WTC11 (cell line): ENCODE results near the gene FOXP1. TPM values are rescaled to one million over a fixed set of nuclear protein-coding genes. Genes with fewer than 3 reads are reported as not detected.

Source experiments
- ATAC-seq: fragments of 200-7000 bp; cut with Tn5 transposase; 2 replicates; pipeline ENCODE4 v1.10.0; 2021; ENCODE audit warnings: mild to moderate bottlenecking, moderate library complexity
- CTCF ChIA-PET: fragments of 300-600 bp; sonication (Branson Sonifier 250); formaldehyde crosslinking; loops from one replicate; lab custom pipeline; 2021; ENCODE audit warnings: antibody characterized with exemption; lab: Charles Lee
- POLR2A ChIA-PET: fragments of 350-600 bp; sonication (Branson Sonifier 250); formaldehyde crosslinking; loops from one replicate; lab custom pipeline; 2021; ENCODE audit warnings: antibody characterized with exemption; lab: Charles Lee
- DNase-seq: peaks from one replicate; pipeline ENCODE4 v3.0.0; 2021; ENCODE audit warnings: low spot score
- H3K27ac Mint-ChIP-seq: 2 replicates; pipeline ENCODE4 v1.8.0; 2021; ENCODE audit warnings: mixed read lengths
- H3K27me3 Mint-ChIP-seq: 2 replicates; pipeline ENCODE4 v1.8.0; 2021; ENCODE audit warnings: low read depth, mild to moderate bottlenecking, moderate library complexity, mixed read lengths
- H3K36me3 Mint-ChIP-seq: 2 replicates; pipeline ENCODE4 v1.8.0; 2021; ENCODE audit warnings: mixed read lengths
- H3K4me1 Mint-ChIP-seq: 2 replicates; pipeline ENCODE4 v1.8.0; 2022; ENCODE audit warnings: mixed read lengths
- H3K4me3 Mint-ChIP-seq: 2 replicates; pipeline ENCODE4 v1.8.0; 2021; ENCODE audit warnings: mild to moderate bottlenecking, moderate library complexity, mixed read lengths
- H3K9me3 Mint-ChIP-seq: 2 replicates; pipeline ENCODE4 v1.8.0; 2021; ENCODE audit warnings: mixed read lengths
- AFF4 ChIP-seq: sonication (generic); formaldehyde crosslinking; IDR thresholded peaks from 2 replicates; pipeline ENCODE4 v1.8.1; 2023; ENCODE audit warnings: mild to moderate bottlenecking, missing genetic modification reagents, borderline replicate concordance
- ATF1 ChIP-seq: sonication (generic); formaldehyde crosslinking; IDR thresholded peaks from 2 replicates; pipeline ENCODE4 v1.8.1; 2023; ENCODE audit warnings: mild to moderate bottlenecking, moderate library complexity, missing genetic modification reagents
- ATF2 ChIP-seq: sonication (generic); formaldehyde crosslinking; IDR thresholded peaks from 2 replicates; pipeline ENCODE4 v1.8.1; 2022; ENCODE audit warnings: low read depth, missing genetic modification reagents, borderline replicate concordance
- FOXP4 ChIP-seq: sonication (generic); formaldehyde crosslinking; IDR thresholded peaks from 2 replicates; pipeline ENCODE4 v1.8.0; 2022; ENCODE audit warnings: mild to moderate bottlenecking, missing genetic modification reagents
- MLX ChIP-seq: sonication (generic); formaldehyde crosslinking; IDR thresholded peaks from 2 replicates; pipeline ENCODE4 v1.8.1; 2023; ENCODE audit warnings: mild to moderate bottlenecking, missing genetic modification reagents, moderate library complexity
- NFATC4 ChIP-seq: fragments of 250-450 bp; sonication (Bioruptor Pico); IDR thresholded peaks from 2 replicates; pipeline ENCODE4 v1.9.0; 2021; ENCODE audit warnings: mild to moderate bottlenecking
- PRRX2 ChIP-seq: fragments of 250-450 bp; sonication (Bioruptor Pico); IDR thresholded peaks from 2 replicates; pipeline ENCODE4 v1.8.0; 2021; ENCODE audit warnings: mild to moderate bottlenecking
- SMAD3 ChIP-seq: sonication (generic); formaldehyde crosslinking; IDR thresholded peaks from 2 replicates; pipeline ENCODE4 v1.8.0; 2022; ENCODE audit warnings: missing genetic modification reagents, mild to moderate bottlenecking, borderline replicate concordance
- TEAD1 ChIP-seq: sonication (generic); formaldehyde crosslinking; IDR thresholded peaks from 2 replicates; pipeline ENCODE4 v1.8.0; 2022; ENCODE audit warnings: mild to moderate bottlenecking, missing genetic modification reagents
- TEAD4 ChIP-seq: sonication (generic); formaldehyde crosslinking; IDR thresholded peaks from 2 replicates; pipeline ENCODE4 v1.8.0; 2022; ENCODE audit warnings: mild to moderate bottlenecking, missing genetic modification reagents
- TP53 ChIP-seq: sonication (generic); formaldehyde crosslinking; IDR thresholded peaks from 2 replicates; pipeline ENCODE4 v1.8.1; 2023; ENCODE audit warnings: mild to moderate bottlenecking, missing genetic modification reagents
- ZBTB43 ChIP-seq: sonication (generic); formaldehyde crosslinking; IDR thresholded peaks from 2 replicates; pipeline ENCODE4 v1.8.1; 2023; ENCODE audit warnings: mild to moderate bottlenecking, missing genetic modification reagents
- ZMAT4 ChIP-seq: fragments of 250-450 bp; sonication (Bioruptor Pico); IDR thresholded peaks from 2 replicates; pipeline ENCODE4 v1.9.0; 2021; ENCODE audit warnings: mild to moderate bottlenecking
- ZNF219 ChIP-seq: sonication (generic); formaldehyde crosslinking; IDR thresholded peaks from 2 replicates; pipeline ENCODE4 v1.8.0; 2023; ENCODE audit warnings: missing genetic modification reagents, mild to moderate bottlenecking, borderline replicate concordance
- ZNF232 ChIP-seq: sonication (generic); formaldehyde crosslinking; IDR thresholded peaks from 2 replicates; pipeline ENCODE4 v1.8.0; 2022; ENCODE audit warnings: mild to moderate bottlenecking, missing genetic modification reagents
- ZNF263 ChIP-seq: sonication (generic); formaldehyde crosslinking; IDR thresholded peaks from 2 replicates; pipeline ENCODE4 v1.8.1; 2022; ENCODE audit warnings: low read depth, mild to moderate bottlenecking, moderate library complexity, missing genetic modification reagents
- ZNF512 ChIP-seq: sonication (generic); formaldehyde crosslinking; IDR thresholded peaks from 2 replicates; pipeline ENCODE4 v1.8.1; 2022; ENCODE audit warnings: missing genetic modification reagents, borderline replicate concordance
- total RNA-seq: library from RNA; stranded (reverse); gene quantifications from 3 replicates; pipeline ENCODE4 v1.2.3, GENCODE V29; 2021

FOXP1 gene
- total RNA-seq, 1 experiment from 2014 or later, result 25.8 TPM

GRCh38 chr3:71476950-71477349 lies 106.6 kb downstream of the FOXP1 start (continued):
- TF ChIP-seq ZNF512, result no peak
- TF ChIP-seq NFATC4 (CRISPR knock-in tag), result no peak
- no peak for TF ChIP-seq ZNF219
- TF ChIP-seq ATF1 (CRISPR knock-in tag), result no peak
- no peak for TF ChIP-seq ZBTB43 (CRISPR knock-in tag)
- TF ChIP-seq PRRX2, result no peak
- no peak for TF ChIP-seq TEAD1 (CRISPR knock-in tag)
- TF ChIP-seq TP53, result no peak
- no peak for TF ChIP-seq SMAD3 (CRISPR knock-in tag)
- TF ChIP-seq, all 79 proteins: peak for 0

- ChIA-PET CTCF (no interaction called here), POLR2A (interaction anchor here (1.5 kb wide), 1 partner anchor 113 kb away, joined by 4 read pairs; no protein-coding TSS in a partner anchor)
- ATAC-seq (no peak), DNase-seq (no peak)
- no peaks in the 10 kb centered on the region for H3K27me3 Mint-ChIP-seq
- peaks cover 40% of the 10 kb centered on the region for H3K4me1 Mint-ChIP-seq
- peaks cover 11% of the 10 kb centered on the region for H3K36me3 Mint-ChIP-seq
- TF ChIP-seq ZMAT4 (no peak), ATF2 (CRISPR knock-in tag) (no peak), AFF4 (CRISPR knock-in tag) (no peak), TEAD4 (CRISPR knock-in tag) (no peak), ZNF263 (CRISPR knock-in tag) (no peak), ZBTB43 (CRISPR knock-in tag) (no peak), FOXP4 (CRISPR knock-in tag) (no peak), MLX (CRISPR knock-in tag) (no peak), NFATC4 (CRISPR knock-in tag) (no peak), ZNF232 (CRISPR knock-in tag) (no peak)
- no peak overlapping the region for H3K4me3 Mint-ChIP-seq
- peaks cover 18% of the 10 kb centered on the region for H3K9me3 Mint-ChIP-seq
- no peak overlapping the region for H3K27ac Mint-ChIP-seq
Measured at GRCh38 chr3:71469138-71469435, 114.4 kb downstream of the FOXP1 start.
